Gastroesophageal sphincter (tissue), 2 donors: ENCODE results near the gene CMTM7.
A peak's percentile ranks its signal among the peaks of the same experiment; 100 is the strongest.

Experiments used
- EP300 ChIP-seq: sonication (generic); formaldehyde crosslinking; IDR thresholded peaks from one replicate; pipeline ENCODE4 v1.6.1; 2017; ENCODE audit warnings: antibody characterized with exemption, mild to moderate bottlenecking
- POLR2AphosphoS5 ChIP-seq: sonication (generic); formaldehyde crosslinking; IDR thresholded peaks from one replicate; pipeline ENCODE4 v1.6.1; 2017; ENCODE audit warnings: antibody characterized with exemption

DNA sequence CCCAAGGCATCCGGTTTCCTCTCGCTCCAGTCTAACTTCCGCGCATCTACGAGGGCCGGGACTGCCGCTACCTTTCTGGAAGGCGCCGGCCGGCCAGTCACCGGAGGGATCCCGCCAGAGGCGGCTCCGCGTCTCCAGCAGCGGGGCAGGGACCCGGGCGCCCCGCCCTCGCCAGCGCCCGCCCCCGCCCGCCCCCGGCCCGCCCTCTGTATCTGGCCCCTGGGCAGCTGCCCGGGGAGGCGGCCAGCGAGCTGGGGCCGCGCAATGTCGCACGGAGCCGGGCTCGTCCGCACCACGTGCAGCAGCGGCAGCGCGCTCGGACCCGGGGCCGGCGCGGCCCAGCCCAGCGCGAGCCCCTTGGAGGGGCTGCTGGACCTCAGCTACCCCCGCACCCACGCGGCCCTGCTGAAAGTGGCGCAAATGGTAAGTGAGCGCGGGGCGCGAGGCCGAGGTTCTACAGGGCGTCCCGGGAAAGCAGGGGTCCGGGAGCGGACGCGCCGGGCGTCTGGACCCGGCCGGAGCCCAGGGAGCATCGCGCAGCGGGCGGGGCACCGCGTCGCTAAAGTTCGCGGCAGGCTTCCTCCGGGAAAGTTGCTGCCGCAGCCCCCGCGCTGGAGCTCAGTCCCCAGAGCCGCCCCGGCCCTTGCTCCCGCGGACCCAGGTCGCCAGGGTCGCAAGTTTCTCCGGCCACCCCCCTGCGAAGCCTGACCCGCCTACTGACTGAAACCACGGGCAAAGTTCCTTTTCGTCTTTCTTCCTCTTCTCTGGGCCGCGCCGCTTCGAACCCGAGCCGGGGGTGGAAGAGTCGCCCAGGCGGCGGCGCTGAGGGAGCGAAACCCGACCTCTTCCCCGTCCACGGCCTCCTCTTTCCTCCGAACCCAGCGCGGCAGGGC, at the start of gene CMTM7:
- TF ChIP-seq POLR2AphosphoS5 (peak; percentile 23), EP300 (no peak)
